ENCODE data around the gene ABO. TPM values are rescaled to one million over a fixed set of nuclear protein-coding genes. Genes with fewer than 3 reads are reported as not detected.
A peak's percentile ranks its signal among the peaks of the same experiment; 100 is the strongest.
"Not testable (repeated sequence)": the region's sequence is repeated elsewhere in the genome, so short reads cannot be mapped to it uniquely, and the experiment has no call there.

ABO gene
- total and polyA plus RNA-seq, 7 experiments from 2014 or later: 1.7 to 3.3 TPM; not detected in 5

DNA sequence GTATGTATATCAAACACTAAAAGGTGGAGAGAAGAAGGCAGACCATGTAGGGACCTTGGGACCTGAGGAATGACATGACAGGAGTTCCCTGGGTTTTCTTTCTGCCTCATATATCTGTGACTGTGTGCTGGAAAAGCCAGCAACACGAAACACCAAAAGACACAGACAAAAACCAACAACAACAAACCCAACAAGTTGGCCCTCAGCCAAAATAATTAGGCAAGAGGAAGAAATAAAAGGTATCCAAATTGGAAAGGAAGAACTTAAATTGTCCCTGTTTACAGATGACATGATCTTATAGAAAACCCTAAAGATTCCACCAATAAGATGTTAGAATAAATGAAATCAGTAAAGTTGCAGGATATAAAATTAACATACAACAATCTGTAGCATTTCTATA lies 21.7 kb downstream of the ABO start:
- H3K27me3 Mint-ChIP-seq: peaks cover 0 to 8% (median 7%) of the 10 kb centered on the region in 5 donors
- POLR2A ChIA-PET: no interaction called here

GRCh38 chr9:133252301-133253020 lies 22.5 kb downstream of the ABO start:
- intact Hi-C loops (cut with micrococcal nuclease): no loop called here
- peak in 1 of 9 donors; percentile 47 for DNase-seq
- H3K4me1 ChIP-seq (ENCODE audit: control insufficient read depth in 2 of 2, insufficient read depth in 2 of 2, low read length in 2 of 2): no peaks in the 10 kb centered on the region
- POLR2A ChIA-PET: no interaction called here
- CTCF ChIA-PET: no interaction called here
- Mint-ChIP-seq H3K4me1 (peaks cover 0 to 29% (median 0%) of the 10 kb centered on the region in 7 donors), H3K27ac (peak overlapping the region in 1 of 9 donors; percentile 72), H3K4me3 (peak overlapping the region in 1 of 10 donors; percentile 73), H3K27me3 (peaks cover 0 to 8% (median 7%) of the 10 kb centered on the region in 5 donors), H3K9me3 (no peaks in the 10 kb centered on the region), H3K36me3 (peaks cover 0 to 3% (median 0%) of the 10 kb centered on the region in 5 donors)
- no peaks in the 10 kb centered on the region for H3K36me3 ChIP-seq (ENCODE audit: control insufficient read depth in 2 of 3, insufficient read depth in 3 of 3, low read length in 3 of 3)
- no peak overlapping the region for H3K4me3 ChIP-seq (ENCODE audit: low read length)
- no peaks in the 10 kb centered on the region for H3K9me3 ChIP-seq (ENCODE audit: control insufficient read depth in 2 of 3, low read length in 3 of 3)
- no peak for ATAC-seq
- peaks cover 0 to 2% of the 10 kb centered on the region in 2 donors for H3K27me3 ChIP-seq (ENCODE audit: control insufficient read depth in 2 of 2, insufficient read depth in 2 of 2, low read length in 2 of 2)
- peak overlapping the region; percentile 54 for H3K27ac ChIP-seq (ENCODE audit: low read depth, low read length)

More for the DNA sequence above, 21.7 kb downstream of the ABO start:
- no peaks in the 10 kb centered on the region for H3K9me3 Mint-ChIP-seq
- peak overlapping the region in 1 of 10 donors; percentile 36 for H3K4me3 Mint-ChIP-seq
- no peak overlapping the region for H3K27ac ChIP-seq (ENCODE audit: low read depth, low read length)
- peaks cover 0 to 29% (median 0%) of the 10 kb centered on the region in 7 donors for H3K4me1 Mint-ChIP-seq
- H3K36me3 ChIP-seq (ENCODE audit: control insufficient read depth in 2 of 3, insufficient read depth in 3 of 3, low read length in 3 of 3): no peaks in the 10 kb centered on the region
- no peak overlapping the region for H3K4me3 ChIP-seq (ENCODE audit: low read length)
- CTCF ChIA-PET: no interaction called here
- DNase-seq: no peak
- no peak overlapping the region for H3K27ac Mint-ChIP-seq
- intact Hi-C loops (cut with micrococcal nuclease): no loop called here
- no peak for ATAC-seq
- H3K9me3 ChIP-seq (ENCODE audit: control insufficient read depth in 2 of 3, low read length in 3 of 3): no peaks in the 10 kb centered on the region
- peaks cover 0 to 3% (median 0%) of the 10 kb centered on the region in 5 donors for H3K36me3 Mint-ChIP-seq
- no peaks in the 10 kb centered on the region for H3K4me1 ChIP-seq (ENCODE audit: control insufficient read depth in 2 of 2, insufficient read depth in 2 of 2, low read length in 2 of 2)
- peaks cover 0 to 2% of the 10 kb centered on the region in 2 donors for H3K27me3 ChIP-seq (ENCODE audit: control insufficient read depth in 2 of 2, insufficient read depth in 2 of 2, low read length in 2 of 2)

DNA sequence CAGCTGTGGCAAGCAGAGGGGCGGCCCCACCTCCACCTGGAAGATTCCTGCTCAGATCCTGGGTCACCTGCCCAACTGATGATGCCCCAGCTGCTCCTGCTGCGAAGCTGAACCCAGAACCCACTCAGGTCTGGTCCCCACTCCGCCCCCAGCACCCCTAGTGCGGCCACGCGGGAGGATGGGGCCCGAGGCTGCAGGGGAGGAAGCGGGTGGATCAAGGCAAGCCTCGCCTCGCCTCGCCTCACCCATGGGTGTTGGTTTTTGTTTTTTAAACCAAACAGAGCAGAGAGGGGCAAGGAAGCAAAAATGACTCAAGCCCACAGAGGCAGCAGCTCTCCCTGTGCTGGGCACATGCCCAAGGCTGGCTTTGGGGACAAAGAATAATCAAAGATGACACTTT lies 23.2 kb downstream of the ABO start:
- peaks cover 0 to 2% of the 10 kb centered on the region in 2 donors for H3K27me3 ChIP-seq (ENCODE audit: control insufficient read depth in 2 of 2, insufficient read depth in 2 of 2, low read length in 2 of 2)
- H3K36me3 ChIP-seq (ENCODE audit: control insufficient read depth in 2 of 3, insufficient read depth in 3 of 3, low read length in 3 of 3): no peaks in the 10 kb centered on the region
- CTCF ChIA-PET: no interaction called here
- H3K4me3 ChIP-seq (ENCODE audit: low read length): no peak overlapping the region
- POLR2A ChIA-PET: no interaction called here
- Mint-ChIP-seq H3K4me1 (peaks cover 0 to 29% (median 0%) of the 10 kb centered on the region in 7 donors), H3K27ac (peak overlapping the region in 1 of 9 donors; percentile 71), H3K36me3 (peaks cover 0 to 3% (median 0%) of the 10 kb centered on the region in 5 donors), H3K9me3 (no peaks in the 10 kb centered on the region), H3K4me3 (peak overlapping the region in 1 of 10 donors; percentile 73), H3K27me3 (peaks cover 0 to 12% (median 7%) of the 10 kb centered on the region in 5 donors)
- peak overlapping the region; percentile 54 for H3K27ac ChIP-seq (ENCODE audit: low read depth, low read length)
- no peaks in the 10 kb centered on the region for H3K4me1 ChIP-seq (ENCODE audit: control insufficient read depth in 2 of 2, insufficient read depth in 2 of 2, low read length in 2 of 2)
- ATAC-seq (no peak), DNase-seq (no peak)
- intact Hi-C loops (cut with micrococcal nuclease): no loop called here
- H3K9me3 ChIP-seq (ENCODE audit: control insufficient read depth in 2 of 3, low read length in 3 of 3): no peaks in the 10 kb centered on the region

DNA sequence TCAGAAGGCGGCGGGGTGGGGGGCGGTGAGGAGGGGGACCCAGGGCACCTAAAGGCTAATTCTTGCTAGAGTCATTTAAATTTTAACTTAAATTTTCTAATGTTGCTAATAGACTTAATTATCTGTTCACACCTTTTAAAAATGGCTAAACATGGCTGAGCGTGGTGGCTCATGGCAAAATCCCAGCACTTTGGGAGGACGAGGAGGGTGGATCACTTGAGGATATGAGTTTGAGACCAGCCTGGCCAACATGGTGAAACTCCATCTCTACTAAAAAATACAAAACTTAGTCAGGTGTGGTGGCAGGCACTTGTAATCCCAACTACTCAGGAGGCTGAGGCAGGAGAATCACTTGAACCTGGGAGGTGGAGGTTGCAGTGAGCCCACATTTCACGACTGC lies 23.8 kb downstream of the ABO start:
- H3K9me3 Mint-ChIP-seq; H3K36me3 Mint-ChIP-seq; intact Hi-C loops (cut with micrococcal nuclease); H3K4me3 ChIP-seq (ENCODE audit: low read length); H3K27me3 ChIP-seq (ENCODE audit: control insufficient read depth in 2 of 2, insufficient read depth in 2 of 2, low read length in 2 of 2); H3K27ac ChIP-seq (ENCODE audit: low read depth, low read length); CTCF ChIA-PET; DNase-seq; H3K9me3 ChIP-seq (ENCODE audit: control insufficient read depth in 2 of 3, low read length in 3 of 3); POLR2A ChIA-PET; H3K36me3 ChIP-seq (ENCODE audit: control insufficient read depth in 2 of 3, insufficient read depth in 3 of 3, low read length in 3 of 3); H3K4me1 ChIP-seq (ENCODE audit: control insufficient read depth in 2 of 2, insufficient read depth in 2 of 2, low read length in 2 of 2); ATAC-seq: not testable (repeated sequence)
- Mint-ChIP-seq H3K27me3 (peaks cover 0 to 12% (median 7%) of the 10 kb centered on the region in 5 donors), H3K27ac (peak overlapping the region in 1 of 9 donors; percentile 5), H3K4me3 (peak overlapping the region in 1 of 10 donors; percentile 73), H3K4me1 (peaks cover 0 to 29% (median 0%) of the 10 kb centered on the region in 7 donors)

- Histone ChIP-seq H3K4me3 (ENCODE audit: low read length) (no peak overlapping the region), H3K9me3 (ENCODE audit: control insufficient read depth in 2 of 3, low read length in 3 of 3) (no peaks in the 10 kb centered on the region), H3K36me3 (ENCODE audit: control insufficient read depth in 2 of 3, insufficient read depth in 3 of 3, low read length in 3 of 3) (no peaks in the 10 kb centered on the region), H3K4me1 (ENCODE audit: control insufficient read depth in 2 of 2, insufficient read depth in 2 of 2, low read length in 2 of 2) (no peaks in the 10 kb centered on the region), H3K27me3 (ENCODE audit: control insufficient read depth in 2 of 2, insufficient read depth in 2 of 2, low read length in 2 of 2) (peaks cover 0 to 2% of the 10 kb centered on the region in 2 donors), H3K27ac (ENCODE audit: low read depth, low read length) (no peak overlapping the region)
- intact Hi-C loops (cut with micrococcal nuclease): no loop called here
- Mint-ChIP-seq H3K36me3 (peaks cover 0 to 3% (median 0%) of the 10 kb centered on the region in 5 donors), H3K4me1 (peaks cover 0 to 29% (median 0%) of the 10 kb centered on the region in 7 donors), H3K4me3 (no peak overlapping the region), H3K27me3 (peaks cover 0 to 12% (median 7%) of the 10 kb centered on the region in 5 donors), H3K27ac (no peak overlapping the region), H3K9me3 (no peaks in the 10 kb centered on the region)
- CTCF ChIA-PET: no interaction called here
- DNase-seq (no peak), ATAC-seq (no peak)
- POLR2A ChIA-PET: no interaction called here
Measured at GRCh38 chr9:133250741-133251170, 24.2 kb downstream of the ABO start.

- peak overlapping the region in 1 of 9 donors; percentile 6 for H3K27ac Mint-ChIP-seq
- H3K9me3 ChIP-seq (ENCODE audit: control insufficient read depth in 2 of 3, low read length in 3 of 3): no peaks in the 10 kb centered on the region
- H3K27ac ChIP-seq (ENCODE audit: low read depth, low read length): no peak overlapping the region
- peaks cover 0 to 3% (median 0%) of the 10 kb centered on the region in 5 donors for H3K36me3 Mint-ChIP-seq
- peaks cover 0 to 29% (median 0%) of the 10 kb centered on the region in 7 donors for H3K4me1 Mint-ChIP-seq
- H3K4me3 ChIP-seq (ENCODE audit: low read length): no peak overlapping the region
- no peaks in the 10 kb centered on the region for H3K9me3 Mint-ChIP-seq
- no peaks in the 10 kb centered on the region for H3K4me1 ChIP-seq (ENCODE audit: control insufficient read depth in 2 of 2, insufficient read depth in 2 of 2, low read length in 2 of 2)
- POLR2A ChIA-PET: no interaction called here
- intact Hi-C loops (cut with micrococcal nuclease): no loop called here
- DNase-seq (no peak), ATAC-seq (no peak)
- H3K27me3 ChIP-seq (ENCODE audit: control insufficient read depth in 2 of 2, insufficient read depth in 2 of 2, low read length in 2 of 2): peaks cover 0 to 2% of the 10 kb centered on the region in 2 donors
- H3K4me3 Mint-ChIP-seq: peak overlapping the region in 1 of 10 donors; percentile 35
- H3K36me3 ChIP-seq (ENCODE audit: control insufficient read depth in 2 of 3, insufficient read depth in 3 of 3, low read length in 3 of 3): no peaks in the 10 kb centered on the region
- peaks cover 5 to 16% (median 11%) of the 10 kb centered on the region in 5 donors for H3K27me3 Mint-ChIP-seq
- CTCF ChIA-PET: no interaction called here
Measured at GRCh38 chr9:133249337-133249736, 25.7 kb downstream of the ABO start.

Measured in naive thymus-derived CD4-positive, alpha-beta T cell (primary cell).